AG09319 (cell line): ENCODE measurements around the gene EXT2.

Source experiments
- DNase-seq: peaks from one replicate; pipeline ENCODE4 v3.0.0-alpha.2; 2010; ENCODE audit warnings: low read depth; ENCODE audit errors: extremely low read depth
- CTCF ChIP-seq: IDR thresholded peaks from 2 replicates; pipeline ENCODE4 v1.5.1; 2011; ENCODE audit warnings: low read depth, mild to moderate bottlenecking, inconsistent platforms, low read length, moderate library complexity

EXT2 gene

GRCh38 chr11:44241851-44242250 is 146.4 kb downstream of the EXT2 start:
- DNase-seq, result no peak
- no peak for TF ChIP-seq CTCF

DNA sequence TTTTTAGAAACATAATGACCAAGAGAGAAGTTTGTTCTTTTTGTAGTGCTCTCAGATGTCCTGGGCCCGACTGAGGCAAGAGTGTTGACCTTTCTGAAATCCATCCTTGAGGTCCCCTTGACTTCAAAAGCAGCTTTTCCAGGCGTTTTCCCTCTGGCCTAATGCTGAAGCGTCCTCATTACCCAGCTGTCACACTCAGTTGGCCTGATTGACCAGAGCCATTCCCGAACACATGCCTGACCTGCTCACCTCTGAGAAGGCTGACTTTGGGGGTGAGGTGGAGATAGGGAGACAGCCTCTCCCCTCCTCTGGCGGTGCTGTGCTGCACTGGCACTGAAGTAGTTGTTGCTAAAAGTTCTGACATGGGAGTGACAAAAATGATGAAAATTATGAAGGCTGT is 147.6 kb downstream of the EXT2 start:
- no peak for DNase-seq
- TF ChIP-seq CTCF, result no peak

GRCh38 chr11:44243595-44244343 is 148.3 kb downstream of the EXT2 start:
- DNase-seq, result no peak
- TF ChIP-seq CTCF, result no peak

GRCh38 chr11:44244639-44245310 is 149.3 kb downstream of the EXT2 start:
- TF ChIP-seq CTCF, result no peak
- DNase-seq, result no peak

GRCh38 chr11:44246726-44247125 is 151.2 kb downstream of the EXT2 start:
- peak; percentile 72 for DNase-seq
- no peak for TF ChIP-seq CTCF

GRCh38 chr11:44247508-44247907 is 152.0 kb downstream of the EXT2 start:
- no peak for TF ChIP-seq CTCF
- no peak for DNase-seq

GRCh38 chr11:44248109-44248508 is 152.6 kb downstream of the EXT2 start:
- TF ChIP-seq CTCF, result no peak
- DNase-seq, result no peak
